ENCODE measurements around the gene TSPAN8. TPM values are rescaled to one million over a fixed set of nuclear protein-coding genes. Genes with fewer than 3 reads are reported as not detected.

The TSPAN8 gene
- total RNA-seq, 4 donors from 2014 or later, result 0.29 to 16.3 (median 1.6) TPM

- Histone ChIP-seq H3K9me3 (no peaks in the 10 kb centered on the region), H3K4me3 (no peak overlapping the region), H3K4me1 (no peaks in the 10 kb centered on the region), H3K36me3 (no peaks in the 10 kb centered on the region), H3K27me3 (no peaks in the 10 kb centered on the region), H3K27ac (no peak overlapping the region)
- intact Hi-C loops (cut with DNase I; ENCODE audit: low total_unique reads), result no loop called here
- DNase-seq, result no peak
- no peak for TF ChIP-seq CTCF (IDR thresholded peaks at IDR 0.05)
- TF ChIP-seq POLR2A (IDR thresholded peaks at IDR 0.05), result no peak
Measured at GRCh38 chr12:71139153-71139735, 18.6 kb downstream of the TSPAN8 start.

- Histone ChIP-seq H3K4me3 (no peak overlapping the region), H3K9me3 (no peaks in the 10 kb centered on the region), H3K27me3 (no peaks in the 10 kb centered on the region), H3K27ac (no peak overlapping the region), H3K36me3 (no peaks in the 10 kb centered on the region), H3K4me1 (no peaks in the 10 kb centered on the region)
- TF ChIP-seq CTCF (IDR thresholded peaks at IDR 0.05) (no peak), POLR2A (IDR thresholded peaks at IDR 0.05) (no peak)
- DNase-seq, result no peak
- intact Hi-C loops (cut with DNase I; ENCODE audit: low total_unique reads), result no loop called here
Measured at GRCh38 chr12:71138011-71138410, 19.8 kb downstream of the TSPAN8 start.

- no peaks in the 10 kb centered on the region for H3K27me3 ChIP-seq
- H3K9me3 ChIP-seq, result no peaks in the 10 kb centered on the region
- no peaks in the 10 kb centered on the region for H3K36me3 ChIP-seq
- TF ChIP-seq CTCF (IDR thresholded peaks at IDR 0.05) (no peak), POLR2A (IDR thresholded peaks at IDR 0.05) (no peak)
- no peaks in the 10 kb centered on the region for H3K4me1 ChIP-seq
- intact Hi-C loops (cut with DNase I; ENCODE audit: low total_unique reads), result no loop called here
- DNase-seq, result no peak
- H3K4me3 ChIP-seq, result no peak overlapping the region
- H3K27ac ChIP-seq, result no peak overlapping the region
Measured at GRCh38 chr12:71135812-71136176, 22.0 kb downstream of the TSPAN8 start.

GRCh38 chr12:71135077-71135811 is 22.6 kb downstream of the TSPAN8 start:
- Histone ChIP-seq H3K4me1 (no peaks in the 10 kb centered on the region), H3K4me3 (no peak overlapping the region), H3K27me3 (no peaks in the 10 kb centered on the region), H3K36me3 (no peaks in the 10 kb centered on the region), H3K27ac (no peak overlapping the region), H3K9me3 (no peaks in the 10 kb centered on the region)
- TF ChIP-seq POLR2A (IDR thresholded peaks at IDR 0.05), result no peak
- no peak for TF ChIP-seq CTCF (IDR thresholded peaks at IDR 0.05)
- intact Hi-C loops (cut with DNase I; ENCODE audit: low total_unique reads), result no loop called here
- DNase-seq, result no peak

GRCh38 chr12:71134405-71134804 is 23.4 kb downstream of the TSPAN8 start:
- TF ChIP-seq CTCF (IDR thresholded peaks at IDR 0.05) (no peak), POLR2A (IDR thresholded peaks at IDR 0.05) (no peak)
- DNase-seq, result no peak
- no peaks in the 10 kb centered on the region for H3K9me3 ChIP-seq
- H3K4me1 ChIP-seq, result no peaks in the 10 kb centered on the region
- no peak overlapping the region for H3K27ac ChIP-seq
- H3K27me3 ChIP-seq, result no peaks in the 10 kb centered on the region
- no peaks in the 10 kb centered on the region for H3K36me3 ChIP-seq
- intact Hi-C loops (cut with DNase I; ENCODE audit: low total_unique reads), result no loop called here
- no peak overlapping the region for H3K4me3 ChIP-seq
